HepG2 (cell line): ENCODE results near the gene ZMYND10. TPM values are rescaled to one million over a fixed set of nuclear protein-coding genes. Genes with fewer than 3 reads are reported as not detected.

Experiments used
- ATAC-seq: fragments of 200-7000 bp; cut with Tn5 transposase; 3 replicates; pipeline ENCODE4 v1.9.1; 2020; ENCODE audit warnings: mild to moderate bottlenecking, moderate library complexity
- BruUV-seq: library from RNA; stranded (reverse); fragments of 400-500 nt; replicated peaks from 2 replicates; lab custom pipeline; 2021; lab: Mats Ljungman, UMichigan
- CTCF ChIA-PET: fragments of 300-600 bp; formaldehyde crosslinking; extraction: SDS; loops from one replicate; lab custom pipeline; 2021; ENCODE audit warnings: low total read pairs, inconsistent platforms, low intra/inter-chr PET ratio; lab: Yijun Ruan, JAX
- POLR2A ChIA-PET: fragments of 350-600 bp; sonication (Branson Sonifier 250); formaldehyde crosslinking; loops from one replicate; lab custom pipeline; 2020; ENCODE audit warnings: antibody characterized with exemption, inconsistent platforms; lab: Yijun Ruan, JAX
- DNase-seq: peaks from one replicate; pipeline ENCODE4 v3.0.0-alpha.2; 2015; ENCODE audit warnings: low spot score
- FAIRE-seq: peaks from 3 replicates; lab custom pipeline; 2011; peaks lifted over from hg19 to GRCh38; lab: Jason Lieb, UNC
- H2AFZ ChIP-seq: one replicate; pipeline ENCODE4 v1.6.1; 2011; ENCODE audit warnings: low read length, inconsistent platforms
- H3K27ac ChIP-seq: fragments of 300-600 bp; 3 replicates; pipeline ENCODE4 v1.8.0; 2011; ENCODE audit warnings: mixed run types, mild to moderate bottlenecking, mixed read lengths, low read length, inconsistent platforms; ENCODE audit not compliant: insufficient read depth; ENCODE audit errors: extremely low read length
- H3K27me3 ChIP-seq, 2 experiments: fragments of 200-600 bp in 1 of 2; 2 replicates in 1 of 2; 3 replicates in 1 of 2; pipeline versions ENCODE4 v1.6.0 to v1.8.0; 2011; ENCODE audit warnings: low read length in 2 of 2, mild to moderate bottlenecking in 2 of 2, moderate library complexity in 2 of 2, inconsistent platforms in 1 of 2; ENCODE audit not compliant: insufficient read depth in 2 of 2, control insufficient read depth in 1 of 2
- H3K36me3 ChIP-seq, 2 experiments: fragments of 200-600 bp in 1 of 2; replicated peaks in 1 of 2; 2 replicates in 1 of 2; 3 replicates in 1 of 2; pipeline versions ENCODE4 v1.5.1 to v1.8.0; 2011; ENCODE audit warnings: low read length in 2 of 2, inconsistent platforms in 1 of 2; ENCODE audit not compliant: insufficient read depth in 2 of 2, control insufficient read depth in 1 of 2
- H3K4me1 ChIP-seq: 2 replicates; pipeline ENCODE4 v1.5.1; 2012; ENCODE audit warnings: low read length, inconsistent platforms; ENCODE audit not compliant: insufficient read depth
- H3K4me2 ChIP-seq: 2 replicates; pipeline ENCODE4 v1.6.0; 2011; ENCODE audit warnings: low read depth, low read length, inconsistent platforms
- H3K4me3 ChIP-seq, 3 experiments: fragments of 200-600 bp in 1 of 3; sonication (generic), shearing (Covaris generic) in 1 of 3; replicated peaks in 1 of 3; 2 replicates each; pipeline ENCODE4 v1.5.1; 2011 to 2016; ENCODE audit warnings: low read length in 3 of 3, inconsistent platforms in 2 of 3, low read depth in 2 of 3, mild to moderate bottlenecking in 2 of 3, control low read depth in 1 of 3, mixed read lengths in 1 of 3; ENCODE audit not compliant: insufficient read depth in 1 of 3
- H3K79me2 ChIP-seq: one replicate; pipeline ENCODE4 v1.6.1; 2011; ENCODE audit warnings: low read length, inconsistent platforms; ENCODE audit not compliant: insufficient read depth
- H3K9ac ChIP-seq: 2 replicates; pipeline ENCODE4 v1.6.0; 2011; ENCODE audit warnings: mild to moderate bottlenecking, low read depth, low read length, inconsistent platforms; ENCODE audit not compliant: insufficient read depth
- H3K9me3 ChIP-seq: 2 replicates; pipeline ENCODE4 v1.5.1; 2012; ENCODE audit warnings: mild to moderate bottlenecking, low read length
- H4K20me1 ChIP-seq: 2 replicates; pipeline ENCODE4 v1.6.0; 2011; ENCODE audit warnings: inconsistent platforms, mild to moderate bottlenecking, low read length, moderate library complexity; ENCODE audit not compliant: insufficient read depth
- KDM3A ChIP-seq: IDR thresholded peaks from 2 replicates; pipeline ENCODE4 v1.6.1; 2018; ENCODE audit warnings: low read depth, missing compliant biosample characterization
- NFKBIZ ChIP-seq: IDR thresholded peaks from 2 replicates; pipeline ENCODE4 v1.6.1; 2018; ENCODE audit warnings: missing genetic modification reagents, missing compliant biosample characterization
- RFX5 ChIP-seq: IDR thresholded peaks from 2 replicates; pipeline ENCODE4 v1.6.1; 2011; ENCODE audit warnings: low read depth, low read length, improper control_type of control experiment
- ZKSCAN8 ChIP-seq: IDR thresholded peaks from 2 replicates; pipeline ENCODE4 v1.6.1; 2016; ENCODE audit warnings: borderline replicate concordance, missing genetic modification reagents, missing compliant biosample characterization
- ZNF232 ChIP-seq: sonication (generic); formaldehyde crosslinking; IDR thresholded peaks from 2 replicates; pipeline ENCODE4 v1.4.0; 2020; ENCODE audit warnings: missing genetic modification reagents, borderline replicate concordance
- ZNF564 ChIP-seq: sonication (generic); formaldehyde crosslinking; IDR thresholded peaks from 2 replicates; pipeline ENCODE4 v1.8.1; 2023; ENCODE audit warnings: mild to moderate bottlenecking, missing genetic modification reagents
- WGBS: methylation state at CpG from one replicate; pipeline ENCODE4 v1.1.6; 2017; ENCODE audit warnings: low lambda C conversion rate; 5-methylcytosine and 5-hydroxymethylcytosine counted together
- in situ Hi-C: cut with HindIII; loops from 2 replicates; pipeline ENCODE4 v1.10.0; 2017; ENCODE audit warnings: low pct_unique_long_range_greater_than_20kb; ENCODE audit not compliant: extremely low pct_ligation_motif_present
- intact Hi-C: fragments of 100-400 bp; cut with micrococcal nuclease; formaldehyde crosslinking; loops from one replicate; pipeline ENCODE4 v1.10.0; 2022; ENCODE audit not compliant: unreplicated experiment
- polyA plus RNA-seq, 8 experiments: library from polyadenylated mRNA; depleted of rRNA in 3 of 8; stranded (reverse) in 7 of 8; unstranded in 1 of 8; fragments of >200 nt; fragmentation: Illumina TruSeq in 4 of 8; extraction: Trizol in 4 of 8; gene quantifications; 2 replicates each; pipeline versions ENCODE4 v1.2.1 to v1.2.3, GENCODE V29; 2011 to 2016; ENCODE audit warnings: low read depth in 4 of 8, missing spikeins in 1 of 8, mixed read lengths in 1 of 8; ENCODE audit not compliant: insufficient read depth in 1 of 8
- total RNA-seq, 5 experiments: library from RNA; depleted of rRNA; stranded (reverse); fragments of >200 nt; fragmentation: Illumina TruSeq; extraction: Trizol; gene quantifications; 2 replicates each; pipeline ENCODE4 v1.2.3, GENCODE V29; 2016; ENCODE audit warnings: low read depth in 1 of 5
- TF ChIP-seq, protein P1 (sequence below): sonication (generic); formaldehyde crosslinking; IDR thresholded peaks from 2 replicates; pipeline ENCODE4 v1.4.0; 2020; ENCODE audit warnings: mild to moderate bottlenecking, missing genetic modification reagents, borderline replicate concordance

Gene ZMYND10
- total and polyA plus RNA-seq, 2 of the 13 experiments (the other 11 are each of a cell fraction or from before 2014, with no cell fraction given), result 0.60 to 0.74 TPM

DNA sequence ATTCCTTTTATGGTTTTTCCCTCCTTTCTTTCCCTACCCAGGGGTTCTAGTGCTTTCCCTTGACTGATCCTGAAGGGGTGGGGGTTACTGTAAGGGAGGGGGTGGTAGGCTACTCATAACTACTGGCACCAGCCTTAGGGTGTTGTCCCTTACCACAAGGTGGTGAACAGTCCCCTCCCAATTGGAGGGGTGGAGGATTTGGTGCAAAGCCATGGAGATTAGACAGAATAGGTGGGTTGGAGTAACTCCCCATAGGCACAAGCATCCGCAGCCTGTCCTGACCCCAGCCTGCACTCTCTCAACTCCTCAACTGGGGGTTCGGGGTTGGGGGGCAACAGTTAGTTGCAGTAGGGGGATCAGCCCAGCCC lies 20.4 kb downstream of the ZMYND10 start:
- Histone ChIP-seq H3K4me2 (no peak overlapping the region), H3K27ac (no peak overlapping the region), H3K9ac (no peak overlapping the region), H2AFZ (no peak overlapping the region), H4K20me1 (no peaks in the 10 kb centered on the region), H3K4me1 (peaks cover 65% of the 10 kb centered on the region), H3K36me3 (peaks cover 1 to 17% of the 10 kb centered on the region in 2 experiments), H3K79me2 (peaks cover 21% of the 10 kb centered on the region), H3K9me3 (no peaks in the 10 kb centered on the region), H3K27me3 (no peaks in the 10 kb centered on the region; a peak in 1 of 5 replicates), H3K4me3 (no peak overlapping the region)
- DNase-seq (no peak), FAIRE-seq (no peak), ATAC-seq (no peak)
- intact Hi-C loops, result no loop called here
- no TSS peak for BruUV-seq
- ChIA-PET CTCF (interaction anchor here (1.1 to 1.5 kb wide), 4 partner anchors 22 to 67 kb away, joined by 4 to 14 read pairs (median 7); partner anchors contain the start of genes HYAL1 and IFRD2), POLR2A (interaction anchor here (0.5 to 13.0 kb wide), 5 partner anchors 11 to 61 kb away, joined by 3 to 222 read pairs (median 5); partner anchors contain the start of genes HYAL1, HYAL3, LSMEM2 and NAA80)
- 86% methylated on average over 1 of the region's 2 CpGs for WGBS
- TF ChIP-seq, protein P1, sequence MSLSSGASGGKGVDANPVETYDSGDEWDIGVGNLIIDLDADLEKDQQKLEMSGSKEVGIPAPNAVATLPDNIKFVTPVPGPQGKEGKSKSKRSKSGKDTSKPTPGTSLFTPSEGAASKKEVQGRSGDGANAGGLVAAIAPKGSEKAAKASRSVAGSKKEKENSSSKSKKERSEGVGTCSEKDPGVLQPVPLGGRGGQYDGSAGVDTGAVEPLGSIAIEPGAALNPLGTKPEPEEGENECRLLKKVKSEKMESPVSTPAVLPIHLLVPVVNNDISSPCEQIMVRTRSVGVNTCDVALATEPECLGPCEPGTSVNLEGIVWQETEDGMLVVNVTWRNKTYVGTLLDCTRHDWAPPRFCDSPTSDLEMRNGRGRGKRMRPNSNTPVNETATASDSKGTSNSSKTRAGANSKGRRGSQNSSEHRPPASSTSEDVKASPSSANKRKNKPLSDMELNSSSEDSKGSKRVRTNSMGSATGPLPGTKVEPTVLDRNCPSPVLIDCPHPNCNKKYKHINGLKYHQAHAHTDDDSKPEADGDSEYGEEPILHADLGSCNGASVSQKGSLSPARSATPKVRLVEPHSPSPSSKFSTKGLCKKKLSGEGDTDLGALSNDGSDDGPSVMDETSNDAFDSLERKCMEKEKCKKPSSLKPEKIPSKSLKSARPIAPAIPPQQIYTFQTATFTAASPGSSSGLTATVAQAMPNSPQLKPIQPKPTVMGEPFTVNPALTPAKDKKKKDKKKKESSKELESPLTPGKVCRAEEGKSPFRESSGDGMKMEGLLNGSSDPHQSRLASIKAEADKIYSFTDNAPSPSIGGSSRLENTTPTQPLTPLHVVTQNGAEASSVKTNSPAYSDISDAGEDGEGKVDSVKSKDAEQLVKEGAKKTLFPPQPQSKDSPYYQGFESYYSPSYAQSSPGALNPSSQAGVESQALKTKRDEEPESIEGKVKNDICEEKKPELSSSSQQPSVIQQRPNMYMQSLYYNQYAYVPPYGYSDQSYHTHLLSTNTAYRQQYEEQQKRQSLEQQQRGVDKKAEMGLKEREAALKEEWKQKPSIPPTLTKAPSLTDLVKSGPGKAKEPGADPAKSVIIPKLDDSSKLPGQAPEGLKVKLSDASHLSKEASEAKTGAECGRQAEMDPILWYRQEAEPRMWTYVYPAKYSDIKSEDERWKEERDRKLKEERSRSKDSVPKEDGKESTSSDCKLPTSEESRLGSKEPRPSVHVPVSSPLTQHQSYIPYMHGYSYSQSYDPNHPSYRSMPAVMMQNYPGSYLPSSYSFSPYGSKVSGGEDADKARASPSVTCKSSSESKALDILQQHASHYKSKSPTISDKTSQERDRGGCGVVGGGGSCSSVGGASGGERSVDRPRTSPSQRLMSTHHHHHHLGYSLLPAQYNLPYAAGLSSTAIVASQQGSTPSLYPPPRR (CRISPR knock-in tag), result no peak
- TF ChIP-seq ZKSCAN8 (CRISPR knock-in tag) (no peak), ZNF564 (CRISPR knock-in tag) (no peak), KDM3A (CRISPR knock-in tag) (no peak), RFX5 (no peak), ZNF232 (CRISPR knock-in tag) (no peak), NFKBIZ (no peak)
- in situ Hi-C loops, result no loop called here
